ENCODE measurements around the gene OR4L1. TPM values are rescaled to one million over a fixed set of nuclear protein-coding genes. Genes with fewer than 3 reads are reported as not detected.

OR4L1 gene
- total and polyA plus RNA-seq, 2 of the 13 experiments (the other 11 are each of a cell fraction or from before 2014, with no cell fraction given): not detected

- H4K20me1 ChIP-seq (ENCODE audit: insufficient read depth, low read length): no peaks in the 10 kb centered on the region
- no peak within 1 kb of the TSS for H3K27ac ChIP-seq (ENCODE audit: extremely low read length, insufficient read depth, low read length)
- H2AFZ ChIP-seq (ENCODE audit: low read length): no peak within 1 kb of the TSS
- TF ChIP-seq, protein P1, sequence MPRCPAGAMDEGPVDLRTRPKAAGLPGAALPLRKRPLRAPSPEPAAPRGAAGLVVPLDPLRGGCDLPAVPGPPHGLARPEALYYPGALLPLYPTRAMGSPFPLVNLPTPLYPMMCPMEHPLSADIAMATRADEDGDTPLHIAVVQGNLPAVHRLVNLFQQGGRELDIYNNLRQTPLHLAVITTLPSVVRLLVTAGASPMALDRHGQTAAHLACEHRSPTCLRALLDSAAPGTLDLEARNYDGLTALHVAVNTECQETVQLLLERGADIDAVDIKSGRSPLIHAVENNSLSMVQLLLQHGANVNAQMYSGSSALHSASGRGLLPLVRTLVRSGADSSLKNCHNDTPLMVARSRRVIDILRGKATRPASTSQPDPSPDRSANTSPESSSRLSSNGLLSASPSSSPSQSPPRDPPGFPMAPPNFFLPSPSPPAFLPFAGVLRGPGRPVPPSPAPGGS (CRISPR knock-in tag; IDR thresholded peaks at IDR 0.05): no peak
- TF ChIP-seq MED13 (CRISPR knock-in tag; IDR thresholded peaks at IDR 0.05): no peak
- no peak for TF ChIP-seq ZFAT (CRISPR knock-in tag; conservative IDR thresholded peaks at IDR 0.05)
- no peak for TF ChIP-seq ZNF570 (CRISPR knock-in tag; IDR thresholded peaks at IDR 0.05; ENCODE audit: borderline replicate concordance)
- TF ChIP-seq ZFP1 (CRISPR knock-in tag; IDR thresholded peaks at IDR 0.05): no peak
- TF ChIP-seq, protein P2, sequence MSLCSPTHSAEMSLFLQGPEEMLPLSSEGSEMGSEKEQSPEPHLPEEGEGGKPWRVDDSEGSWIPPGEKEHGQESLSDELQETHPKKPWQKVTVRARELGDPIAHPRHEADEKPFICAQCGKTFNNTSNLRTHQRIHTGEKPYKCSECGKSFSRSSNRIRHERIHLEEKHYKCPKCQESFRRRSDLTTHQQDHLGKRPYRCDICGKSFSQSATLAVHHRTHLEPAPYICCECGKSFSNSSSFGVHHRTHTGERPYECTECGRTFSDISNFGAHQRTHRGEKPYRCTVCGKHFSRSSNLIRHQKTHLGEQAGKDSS (CRISPR knock-in tag; IDR thresholded peaks at IDR 0.05; ENCODE audit: borderline replicate concordance, low read depth): no peak
- TF ChIP-seq, protein P3, sequence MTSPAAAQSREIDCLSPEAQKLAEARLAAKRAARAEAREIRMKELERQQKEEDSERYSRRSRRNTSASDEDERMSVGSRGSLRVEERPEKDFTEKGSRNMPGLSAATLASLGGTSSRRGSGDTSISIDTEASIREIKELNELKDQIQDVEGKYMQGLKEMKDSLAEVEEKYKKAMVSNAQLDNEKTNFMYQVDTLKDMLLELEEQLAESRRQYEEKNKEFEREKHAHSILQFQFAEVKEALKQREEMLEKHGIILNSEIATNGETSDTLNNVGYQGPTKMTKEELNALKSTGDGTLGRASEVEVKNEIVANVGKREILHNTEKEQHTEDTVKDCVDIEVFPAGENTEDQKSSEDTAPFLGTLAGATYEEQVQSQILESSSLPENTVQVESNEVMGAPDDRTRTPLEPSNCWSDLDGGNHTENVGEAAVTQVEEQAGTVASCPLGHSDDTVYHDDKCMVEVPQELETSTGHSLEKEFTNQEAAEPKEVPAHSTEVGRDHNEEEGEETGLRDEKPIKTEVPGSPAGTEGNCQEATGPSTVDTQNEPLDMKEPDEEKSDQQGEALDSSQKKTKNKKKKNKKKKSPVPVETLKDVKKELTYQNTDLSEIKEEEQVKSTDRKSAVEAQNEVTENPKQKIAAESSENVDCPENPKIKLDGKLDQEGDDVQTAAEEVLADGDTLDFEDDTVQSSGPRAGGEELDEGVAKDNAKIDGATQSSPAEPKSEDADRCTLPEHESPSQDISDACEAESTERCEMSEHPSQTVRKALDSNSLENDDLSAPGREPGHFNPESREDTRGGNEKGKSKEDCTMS (CRISPR knock-in tag; conservative IDR thresholded peaks at IDR 0.05): no peak
- no peak for TF ChIP-seq KLF16 (CRISPR knock-in tag; IDR thresholded peaks at IDR 0.05)
- TF ChIP-seq TARDBP (CRISPR knock-in tag; IDR thresholded peaks at IDR 0.05): no peak
- no peak for TF ChIP-seq SALL2 (CRISPR knock-in tag; IDR thresholded peaks at IDR 0.05)
- TF ChIP-seq EED (CRISPR knock-in tag; IDR thresholded peaks at IDR 0.05): no peak
- TF ChIP-seq RXRA (CRISPR knock-in tag; IDR thresholded peaks at IDR 0.05): no peak
- TF ChIP-seq MED1 (CRISPR knock-in tag; IDR thresholded peaks at IDR 0.05): no peak
- no peak for TF ChIP-seq MED8 (CRISPR knock-in tag; IDR thresholded peaks at IDR 0.05; ENCODE audit: insufficient replicate concordance)
- no peak for TF ChIP-seq PRMT3 (CRISPR knock-in tag; IDR thresholded peaks at IDR 0.05; ENCODE audit: borderline replicate concordance, low read depth)
- no peak for TF ChIP-seq ZNF839 (CRISPR knock-in tag; IDR thresholded peaks at IDR 0.05; ENCODE audit: borderline replicate concordance)
- TF ChIP-seq ZNF782 (CRISPR knock-in tag; IDR thresholded peaks at IDR 0.05; ENCODE audit: borderline replicate concordance): no peak
- H3K79me2 ChIP-seq (ENCODE audit: insufficient read depth, low read length): no peaks in the 10 kb centered on the region
- in situ Hi-C loops (cut with HindIII; ENCODE audit: extremely low pct_ligation_motif_present, low pct_unique_long_range_greater_than_20kb) (no loop called here), intact Hi-C loops (cut with micrococcal nuclease; ENCODE audit: unreplicated experiment) (no loop called here)
- POLR2A ChIA-PET: no interaction called here
- no peak for FAIRE-seq
- no peak for ATAC-seq
- H3K36me3 ChIP-seq (replicated peaks in 1 of 2; ENCODE audit: control insufficient read depth in 1 of 2, insufficient read depth in 2 of 2, low read length in 2 of 2): no peaks in the 10 kb centered on the region
- H3K9ac ChIP-seq (ENCODE audit: insufficient read depth, low read depth, low read length): no peak within 1 kb of the TSS
- no peaks in the 10 kb centered on the region for H3K9me3 ChIP-seq (ENCODE audit: low read length)
- no peak within 1 kb of the TSS for H3K4me2 ChIP-seq (ENCODE audit: low read depth, low read length)
- WGBS (ENCODE audit: low lambda C conversion rate): 4% methylated on average over 4 of the region's 4 CpGs
- no TSS peak for BruUV-seq (replicated peaks)
- no peak for DNase-seq (ENCODE audit: low spot score)
- CTCF ChIA-PET (ENCODE audit: low intra/inter-chr PET ratio, low total read pairs): no interaction called here
- no peak within 1 kb of the TSS for H3K4me3 ChIP-seq (replicated peaks in 1 of 3; ENCODE audit: insufficient read depth in 1 of 3, low read depth in 2 of 3, low read length in 3 of 3)
- no peaks in the 10 kb centered on the region for H3K4me1 ChIP-seq (ENCODE audit: insufficient read depth, low read length)
- H3K27me3 ChIP-seq (ENCODE audit: control insufficient read depth in 1 of 2, insufficient read depth in 2 of 2, low read length in 2 of 2): no peaks in the 10 kb centered on the region
Measured at GRCh38 chr14:20035938-20036337, 23.9 kb upstream of the OR4L1 start, which contains the start of gene OR4K13. Gene OR4K13, minus strand, starts transcription at chr14:20036038. Its CDS starts 1,280 bp downstream, at chr14:20034758.
